Right atrium auricular region (tissue), 2 donors: ENCODE results near the gene SPSB4. TPM values are rescaled to one million over a fixed set of nuclear protein-coding genes. Genes with fewer than 3 reads are reported as not detected.

Experiments used
- DNase-seq: peaks from one replicate; pipeline ENCODE4 v3.0.0-alpha.2; 2019; ENCODE audit warnings: low spot score
- H3K27ac ChIP-seq, 2 donors: fragments of 200-600 bp; sonication (generic); 1 replicate in 1 of 2; 2 replicates in 1 of 2; pipeline ENCODE4 v1.5.1; 2016 to 2019
- H3K27me3 ChIP-seq, 2 donors: fragments of 200-600 bp; sonication (generic); one replicate each; pipeline versions ENCODE4 v1.5.1 to v1.6.0; 2017 to 2019
- H3K36me3 ChIP-seq: fragments of 200-600 bp; sonication (generic); one replicate; pipeline ENCODE4 v1.5.1; 2016
- H3K4me1 ChIP-seq, 2 donors: fragments of 200-600 bp; sonication (generic); one replicate each; pipeline versions ENCODE4 v1.5.1 to v1.6.0; 2017 to 2019
- H3K4me3 ChIP-seq, 2 donors: fragments of 200-600 bp; sonication (generic); 1 replicate in 1 of 2; 2 replicates in 1 of 2; pipeline ENCODE4 v1.5.1; 2017 to 2019; ENCODE audit warnings: mild to moderate bottlenecking in 1 of 2, moderate library complexity in 1 of 2
- H3K9me3 ChIP-seq, 2 donors: fragments of 200-600 bp; sonication (generic); one replicate each; pipeline ENCODE4 v1.5.1; 2019
- CTCF ChIP-seq, 2 donors: fragments of 200-600 bp; sonication (generic); IDR thresholded peaks; one replicate each; pipeline ENCODE4 v1.5.1; 2019; ENCODE audit warnings: antibody characterized with exemption in 2 of 2
- total RNA-seq, 2 donors: library from RNA; depleted of rRNA; stranded (reverse); fragments of >200 nt; gene quantifications; one replicate each; pipeline ENCODE4 v1.1.0, GENCODE V29; 2016

The SPSB4 gene
- total RNA-seq, 2 donors from 2014 or later, result 1.8 to 6.9 TPM

- DNase-seq, result no peak
- H3K9me3 ChIP-seq, result no peaks in the 10 kb centered on the region
- TF ChIP-seq CTCF (IDR thresholded peaks at IDR 0.05), result no peak
Measured at GRCh38 chr3:141178026-141178425, 126.9 kb downstream of the SPSB4 start.

GRCh38 chr3:141178551-141178950 is 127.4 kb downstream of the SPSB4 start:
- no peak for DNase-seq
- no peaks in the 10 kb centered on the region for H3K4me1 ChIP-seq
- no peaks in the 10 kb centered on the region for H3K27me3 ChIP-seq
- H3K9me3 ChIP-seq, result no peaks in the 10 kb centered on the region
- H3K36me3 ChIP-seq, result no peaks in the 10 kb centered on the region
- H3K27ac ChIP-seq, result no peak overlapping the region
- TF ChIP-seq CTCF (IDR thresholded peaks at IDR 0.05), result no peak
- no peak overlapping the region for H3K4me3 ChIP-seq

More at GRCh38 chr3:141178026-141178425, 126.9 kb downstream of the SPSB4 start:
- Histone ChIP-seq H3K27me3 (no peaks in the 10 kb centered on the region), H3K36me3 (no peaks in the 10 kb centered on the region), H3K27ac (no peak overlapping the region), H3K4me3 (no peak overlapping the region), H3K4me1 (no peaks in the 10 kb centered on the region)

- Histone ChIP-seq H3K27ac (no peak overlapping the region), H3K9me3 (no peaks in the 10 kb centered on the region), H3K27me3 (no peaks in the 10 kb centered on the region), H3K4me3 (no peak overlapping the region), H3K36me3 (no peaks in the 10 kb centered on the region), H3K4me1 (no peaks in the 10 kb centered on the region)
- TF ChIP-seq CTCF (IDR thresholded peaks at IDR 0.05), result no peak
- DNase-seq, result no peak
Measured at GRCh38 chr3:141179983-141180382, 128.8 kb downstream of the SPSB4 start.

GRCh38 chr3:141181196-141181595 is 130.0 kb downstream of the SPSB4 start:
- no peaks in the 10 kb centered on the region for H3K27me3 ChIP-seq

GRCh38 chr3:141181819-141182218 is 130.7 kb downstream of the SPSB4 start:
- Histone ChIP-seq H3K36me3 (no peaks in the 10 kb centered on the region), H3K4me1 (no peaks in the 10 kb centered on the region), H3K4me3 (no peak overlapping the region), H3K27me3 (no peaks in the 10 kb centered on the region), H3K27ac (no peak overlapping the region), H3K9me3 (no peaks in the 10 kb centered on the region)
- no peak for DNase-seq
- no peak for TF ChIP-seq CTCF (IDR thresholded peaks at IDR 0.05)

More at GRCh38 chr3:141181196-141181595, 130.0 kb downstream of the SPSB4 start:
- H3K9me3 ChIP-seq, result no peaks in the 10 kb centered on the region
- no peak for DNase-seq
- H3K4me3 ChIP-seq, result no peak overlapping the region
- no peak overlapping the region for H3K27ac ChIP-seq
- H3K4me1 ChIP-seq, result no peaks in the 10 kb centered on the region
- no peaks in the 10 kb centered on the region for H3K36me3 ChIP-seq
- TF ChIP-seq CTCF (IDR thresholded peaks at IDR 0.05), result no peak

- DNase-seq, result no peak
- no peaks in the 10 kb centered on the region for H3K9me3 ChIP-seq
- H3K4me3 ChIP-seq, result no peak overlapping the region
- H3K36me3 ChIP-seq, result no peaks in the 10 kb centered on the region
- no peaks in the 10 kb centered on the region for H3K27me3 ChIP-seq
- TF ChIP-seq CTCF (IDR thresholded peaks at IDR 0.05), result no peak
- no peak overlapping the region for H3K27ac ChIP-seq
- no peaks in the 10 kb centered on the region for H3K4me1 ChIP-seq
Measured at GRCh38 chr3:141183606-141184005, 132.5 kb downstream of the SPSB4 start.
